Keratinocyte (primary cell): Measurements from ENCODE around the gene SEL1L2. TPM values are rescaled to one million over a fixed set of nuclear protein-coding genes. Genes with fewer than 3 reads are reported as not detected.

ENCODE experiments used
- DNase-seq: peaks from one replicate; pipeline ENCODE4 v3.0.0-alpha.2; 2011; ENCODE audit warnings: low read depth, missing footprints, low spot score
- FAIRE-seq: peaks from 2 replicates; lab custom pipeline; 2011; peaks lifted over from hg19 to GRCh38; lab: Jason Lieb, UNC
- H2AFZ ChIP-seq: 2 replicates; pipeline ENCODE4 v1.6.0; 2012; ENCODE audit warnings: low read length, control low read depth, inconsistent platforms; ENCODE audit not compliant: control insufficient read depth
- H3K27ac ChIP-seq: 2 replicates; pipeline ENCODE4 v1.5.1; 2011; ENCODE audit warnings: low read length; ENCODE audit not compliant: control insufficient read depth, insufficient read depth
- H3K27me3 ChIP-seq: 3 replicates; pipeline ENCODE4 v1.6.0; 2011; ENCODE audit warnings: low read length; ENCODE audit not compliant: control insufficient read depth, insufficient read depth; ENCODE audit errors: extremely low read depth
- H3K36me3 ChIP-seq, 2 experiments: 2 replicates in 1 of 2; 3 replicates in 1 of 2; pipeline ENCODE4 v1.5.1; 2011; ENCODE audit warnings: low read length in 2 of 2, mild to moderate bottlenecking in 1 of 2; ENCODE audit not compliant: control insufficient read depth in 2 of 2, insufficient read depth in 2 of 2; ENCODE audit errors: extremely low read depth in 1 of 2
- H3K4me1 ChIP-seq: 3 replicates; pipeline ENCODE4 v1.5.1; 2011; ENCODE audit warnings: low read length; ENCODE audit not compliant: control insufficient read depth, insufficient read depth; ENCODE audit errors: extremely low read depth
- H3K4me2 ChIP-seq: 3 replicates; pipeline ENCODE4 v1.6.0; 2011; ENCODE audit warnings: low read depth, low read length; ENCODE audit not compliant: control insufficient read depth, insufficient read depth; ENCODE audit errors: extremely low read depth
- H3K4me3 ChIP-seq, 3 experiments: fragments of 200-600 bp in 1 of 3; sonication (generic) in 1 of 3; 2 replicates in 2 of 3; 3 replicates in 1 of 3; pipeline ENCODE4 v1.5.1; 2011 to 2016; ENCODE audit warnings: low read length in 3 of 3, mild to moderate bottlenecking in 3 of 3, control low read depth in 2 of 3, inconsistent platforms in 1 of 3, low read depth in 1 of 3, mixed read lengths in 1 of 3, mixed run types in 1 of 3, moderate library complexity in 1 of 3; ENCODE audit not compliant: control insufficient read depth in 2 of 3, insufficient read depth in 2 of 3; ENCODE audit errors: extremely low read depth in 1 of 3
- H3K79me2 ChIP-seq: 2 replicates; pipeline ENCODE4 v1.6.0; 2012; ENCODE audit warnings: low read length; ENCODE audit not compliant: control insufficient read depth, insufficient read depth
- H3K9ac ChIP-seq: 3 replicates; pipeline ENCODE4 v1.6.0; 2011; ENCODE audit warnings: low read length; ENCODE audit not compliant: control insufficient read depth, insufficient read depth; ENCODE audit errors: extremely low read depth
- H3K9me1 ChIP-seq: 3 replicates; pipeline ENCODE4 v1.6.0; 2011; ENCODE audit warnings: low read length; ENCODE audit not compliant: control insufficient read depth, insufficient read depth; ENCODE audit errors: extremely low read depth
- H3K9me3 ChIP-seq: 2 replicates; pipeline ENCODE4 v1.5.1; 2012; ENCODE audit warnings: low read depth, low read length; ENCODE audit not compliant: control insufficient read depth
- H4K20me1 ChIP-seq: 3 replicates; pipeline ENCODE4 v1.6.0; 2011; ENCODE audit warnings: low read length; ENCODE audit not compliant: control insufficient read depth, insufficient read depth; ENCODE audit errors: extremely low read depth
- CTCF ChIP-seq, 3 experiments: IDR thresholded peaks in 1 of 3; conservative IDR thresholded peaks in 1 of 3; optimal IDR thresholded peaks in 1 of 3; 2 replicates in 2 of 3; 3 replicates in 1 of 3; pipeline versions ENCODE3 to v1.5.1; 2011; ENCODE audit warnings: low read length in 3 of 3, mild to moderate bottlenecking in 3 of 3, moderate library complexity in 2 of 3, control low read depth in 1 of 3, inconsistent platforms in 1 of 3; ENCODE audit not compliant: insufficient read depth in 2 of 3; ENCODE audit errors: extremely low read depth in 1 of 3
- EZH2 ChIP-seq: IDR thresholded peaks from one replicate; pipeline ENCODE4 v1.6.1; 2012; ENCODE audit warnings: inconsistent platforms, mild to moderate bottlenecking, low read length, moderate library complexity
- dilution Hi-C: fragments of 300-500 bp; cut with MboI; formaldehyde crosslinking; loops from one replicate; pipeline ENCODE4 v1.7.0; 2020; ENCODE audit warnings: low sequenced_read_pairs; ENCODE audit not compliant: extremely low pct_ligation_motif_present
- polyA plus RNA-seq, 5 experiments: library from polyadenylated mRNA; depleted of rRNA in 3 of 5; stranded (reverse) in 3 of 5; stranded (forward) in 1 of 5; unstranded in 1 of 5; fragments of >200 nt; gene quantifications; 1 replicate in 1 of 5; 2 replicates in 3 of 5; 3 replicates in 1 of 5; pipeline versions ENCODE4 v1.2.1 to v1.2.3, GENCODE V29; 2011 to 2012; ENCODE audit warnings: missing spikeins in 2 of 5, low read depth in 1 of 5, low replicate concordance in 1 of 5

The SEL1L2 gene
- polyA plus RNA-seq, 1 donor (not counting 4 experiments of a cell fraction or from before 2014, with no cell fraction given), result not detected

GRCh38 chr20:13855613-13856012 is 134.8 kb downstream of the SEL1L2 start:
- dilution Hi-C loops, result no loop called here
- no peaks in the 10 kb centered on the region for H3K36me3 ChIP-seq
- no peaks in the 10 kb centered on the region for H3K9me3 ChIP-seq
- no peaks in the 10 kb centered on the region for H3K27me3 ChIP-seq
- FAIRE-seq, result no peak
- TF ChIP-seq CTCF (optimal IDR thresholded peaks at IDR 0.05 in 1 of 3, IDR thresholded peaks at IDR 0.05 in 1 of 3, conservative IDR thresholded peaks at IDR 0.05 in 1 of 3; ENCODE audit: extremely low read depth in 1 of 3, insufficient read depth in 2 of 3, low read length in 3 of 3) (no peak), EZH2 (no peak)
- H3K4me3 ChIP-seq, result no peak overlapping the region
- no peak overlapping the region for H3K9ac ChIP-seq
- no peaks in the 10 kb centered on the region for H3K9me1 ChIP-seq
- no peaks in the 10 kb centered on the region for H3K79me2 ChIP-seq
- no peak overlapping the region for H3K4me2 ChIP-seq
- no peaks in the 10 kb centered on the region for H3K4me1 ChIP-seq
- DNase-seq, result no peak
- H3K27ac ChIP-seq, result no peak overlapping the region
- H2AFZ ChIP-seq, result no peak overlapping the region
- H4K20me1 ChIP-seq, result no peaks in the 10 kb centered on the region

GRCh38 chr20:13852306-13852705 is 138.1 kb downstream of the SEL1L2 start:
- H3K27me3 ChIP-seq, result no peaks in the 10 kb centered on the region

More at GRCh38 chr20:13852306-13852705, 138.1 kb downstream of the SEL1L2 start:
- Histone ChIP-seq H3K9ac (no peak overlapping the region), H3K4me1 (no peaks in the 10 kb centered on the region), H3K4me2 (no peak overlapping the region), H3K9me1 (no peaks in the 10 kb centered on the region), H3K9me3 (no peaks in the 10 kb centered on the region), H3K27ac (no peak overlapping the region), H3K4me3 (no peak overlapping the region), H3K36me3 (no peaks in the 10 kb centered on the region), H4K20me1 (no peaks in the 10 kb centered on the region), H2AFZ (no peak overlapping the region), H3K79me2 (no peaks in the 10 kb centered on the region)
- no peak for TF ChIP-seq EZH2
- no peak for TF ChIP-seq CTCF (optimal IDR thresholded peaks at IDR 0.05 in 1 of 3, IDR thresholded peaks at IDR 0.05 in 1 of 3, conservative IDR thresholded peaks at IDR 0.05 in 1 of 3; ENCODE audit: extremely low read depth in 1 of 3, insufficient read depth in 2 of 3, low read length in 3 of 3)
- DNase-seq, result no peak
- dilution Hi-C loops, result no loop called here
- FAIRE-seq, result no peak
